Stimulated activated CD4-positive, alpha-beta T cell treated with anti-CD3 and anti-CD28 coated beads, TNF-alpha, amount 100 ng/mL, for 4 hours (primary cell): ENCODE results near the gene DRAP1.
"Not testable (repeated sequence)": the region's sequence is repeated elsewhere in the genome, so short reads cannot be mapped to it uniquely, and the experiment has no call there.

Experiments
- DNase-seq, 3 experiments: peaks; one replicate each; pipeline ENCODE4 v3.0.0-alpha.2; 2020; ENCODE audit warnings: low read depth in 3 of 3

Gene DRAP1

DNA sequence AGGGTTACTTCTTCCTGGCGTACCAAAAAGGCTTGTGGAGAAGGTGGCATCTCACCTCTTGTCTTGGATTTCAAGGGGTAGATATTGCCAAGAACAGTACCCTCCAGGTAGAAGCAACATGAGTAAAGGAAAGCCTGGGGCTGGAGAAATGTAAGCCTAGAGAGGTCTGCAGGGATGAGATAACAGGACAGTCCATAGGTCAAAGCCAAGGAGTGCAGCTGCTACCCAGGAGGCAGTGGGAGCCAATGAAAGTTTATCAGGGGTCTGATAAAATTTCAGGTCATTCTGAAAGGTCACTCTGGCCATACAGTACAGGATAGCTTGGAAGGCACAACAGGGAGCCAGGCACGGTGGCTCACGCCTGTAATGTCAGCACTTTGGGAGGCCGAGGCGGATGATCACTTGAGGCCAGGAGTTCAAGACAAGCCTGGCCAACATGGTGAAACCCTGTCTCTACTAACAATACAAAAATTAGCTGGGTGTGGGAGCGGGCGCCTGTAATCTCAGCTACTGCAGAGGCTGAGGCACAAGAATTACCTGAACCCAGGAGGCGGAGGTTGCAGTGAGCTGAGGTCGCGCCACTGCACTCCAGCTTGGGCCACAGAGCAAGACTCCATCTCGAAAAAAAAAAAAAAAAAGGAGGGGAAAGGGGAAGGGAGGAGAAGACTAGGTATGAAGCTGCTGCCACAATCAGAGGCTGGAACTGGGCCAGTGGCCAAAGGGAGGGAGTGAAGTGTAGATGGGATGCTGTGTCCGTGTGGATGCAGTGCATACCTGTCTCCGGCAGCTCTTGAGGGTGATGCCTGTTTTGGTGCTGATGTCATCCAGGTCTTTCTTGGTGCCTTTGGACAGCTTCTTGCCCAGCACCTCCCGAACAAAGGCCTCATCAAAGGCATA lies 32.2 kb upstream of the DRAP1 start:
- no peak for DNase-seq

DNA sequence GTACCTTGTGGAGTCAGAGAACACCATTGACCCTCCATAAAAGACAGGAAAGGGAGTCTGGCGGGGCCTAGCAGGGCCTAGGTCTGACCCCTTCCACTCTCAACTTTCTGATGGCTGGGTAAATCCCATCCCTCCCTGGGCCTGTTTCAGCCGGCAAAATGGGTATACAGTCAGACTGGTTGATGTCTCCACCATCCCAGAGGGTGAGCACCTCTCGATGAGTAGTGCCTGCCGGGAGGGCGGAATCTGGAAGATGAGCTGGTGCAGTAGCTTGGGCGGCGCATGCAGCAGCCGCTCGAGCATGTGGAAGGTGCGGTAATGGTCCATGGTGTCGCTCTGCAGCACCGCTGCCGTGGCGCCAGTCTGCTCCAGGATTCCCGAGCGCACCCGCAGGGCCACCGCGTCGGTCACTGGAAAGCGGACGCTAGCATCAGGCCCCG lies 31.5 kb upstream of the DRAP1 start:
- DNase-seq: no peak

DNA sequence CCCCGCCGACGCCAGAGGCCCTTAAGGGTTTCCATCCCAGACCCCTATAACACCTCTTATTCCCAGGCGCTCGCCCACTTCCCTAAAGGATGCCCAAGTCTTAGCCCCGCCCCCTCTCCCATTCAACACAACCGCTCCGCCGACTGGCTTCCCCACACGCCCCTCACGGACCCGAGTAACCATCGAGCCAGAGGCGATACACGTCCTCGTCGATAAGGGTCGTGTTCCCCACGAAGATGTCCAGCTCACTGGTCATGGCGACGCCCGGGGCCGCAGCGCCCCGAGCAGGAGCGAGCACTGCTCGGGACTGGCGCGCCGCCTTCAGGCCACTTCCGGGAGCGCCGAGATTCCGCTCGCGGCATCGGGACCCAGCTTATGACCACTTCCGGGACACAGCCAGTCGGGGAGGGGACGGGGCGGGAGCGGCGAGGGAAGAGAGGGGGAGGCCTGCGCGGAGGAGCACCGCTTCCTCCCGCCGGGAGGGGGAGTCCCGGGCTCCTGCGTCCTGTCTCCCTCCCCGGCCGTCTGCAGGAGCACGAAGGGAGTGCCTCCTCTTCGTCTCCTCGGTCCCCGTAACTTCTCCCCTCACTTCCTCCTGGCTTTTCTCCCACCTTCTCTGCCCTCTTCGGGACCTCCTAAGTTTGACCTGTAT lies 30.9 kb upstream of the DRAP1 start, which contains the start of gene FIBP:
FIBP (minus strand) TSS at position 309 of the 652 bp plus-strand sequence; CDS start at position 256, 53 bp downstream.
- DNase-seq: peak; percentile 86 to 94 (median 90)

DNA sequence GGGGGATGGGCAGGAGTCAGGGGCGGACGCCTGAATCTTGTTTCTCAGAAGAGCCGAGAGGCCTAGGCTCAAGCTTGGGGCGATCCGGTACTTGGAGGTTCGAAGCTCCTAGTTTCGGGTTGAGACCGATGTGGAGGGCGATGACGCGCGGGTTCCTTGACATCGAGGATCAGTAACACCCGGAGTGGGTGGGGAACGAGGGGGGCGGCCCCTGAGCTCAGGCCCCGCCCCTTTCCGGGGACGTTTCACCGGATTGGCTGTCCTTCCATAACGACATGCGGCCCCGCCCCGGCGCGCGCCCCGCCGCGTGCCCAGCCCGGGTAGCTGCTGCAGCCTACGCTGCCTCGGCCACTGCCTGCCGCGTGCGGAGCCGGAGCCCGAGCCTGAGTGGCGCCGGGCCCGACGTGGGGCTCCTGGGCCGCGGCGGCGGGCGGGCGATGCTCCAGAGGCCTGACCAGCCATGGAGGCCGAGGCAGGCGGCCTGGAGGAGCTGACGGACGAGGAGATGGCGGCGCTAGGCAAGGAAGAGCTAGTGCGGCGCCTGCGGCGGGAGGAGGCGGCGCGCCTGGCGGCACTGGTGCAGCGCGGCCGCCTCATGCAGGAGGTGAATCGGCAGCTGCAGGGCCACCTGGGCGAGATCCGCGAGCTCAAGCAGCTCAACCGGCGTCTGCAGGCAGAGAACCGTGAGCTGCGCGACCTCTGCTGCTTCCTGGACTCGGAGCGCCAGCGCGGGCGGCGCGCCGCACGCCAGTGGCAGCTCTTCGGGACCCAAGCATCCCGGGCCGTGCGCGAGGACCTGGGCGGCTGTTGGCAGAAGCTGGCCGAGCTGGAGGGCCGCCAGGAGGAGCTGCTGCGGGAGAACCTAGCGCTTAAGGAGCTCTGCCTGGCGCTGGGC lies 28.7 kb upstream of the DRAP1 start, which contains the start of gene CCDC85B:
CCDC85B (plus strand) TSS at position 350 of the 895 bp plus-strand sequence; CDS start at position 461, 111 bp downstream.
- peak; percentile 97 to 98 (median 97) for DNase-seq

DNA sequence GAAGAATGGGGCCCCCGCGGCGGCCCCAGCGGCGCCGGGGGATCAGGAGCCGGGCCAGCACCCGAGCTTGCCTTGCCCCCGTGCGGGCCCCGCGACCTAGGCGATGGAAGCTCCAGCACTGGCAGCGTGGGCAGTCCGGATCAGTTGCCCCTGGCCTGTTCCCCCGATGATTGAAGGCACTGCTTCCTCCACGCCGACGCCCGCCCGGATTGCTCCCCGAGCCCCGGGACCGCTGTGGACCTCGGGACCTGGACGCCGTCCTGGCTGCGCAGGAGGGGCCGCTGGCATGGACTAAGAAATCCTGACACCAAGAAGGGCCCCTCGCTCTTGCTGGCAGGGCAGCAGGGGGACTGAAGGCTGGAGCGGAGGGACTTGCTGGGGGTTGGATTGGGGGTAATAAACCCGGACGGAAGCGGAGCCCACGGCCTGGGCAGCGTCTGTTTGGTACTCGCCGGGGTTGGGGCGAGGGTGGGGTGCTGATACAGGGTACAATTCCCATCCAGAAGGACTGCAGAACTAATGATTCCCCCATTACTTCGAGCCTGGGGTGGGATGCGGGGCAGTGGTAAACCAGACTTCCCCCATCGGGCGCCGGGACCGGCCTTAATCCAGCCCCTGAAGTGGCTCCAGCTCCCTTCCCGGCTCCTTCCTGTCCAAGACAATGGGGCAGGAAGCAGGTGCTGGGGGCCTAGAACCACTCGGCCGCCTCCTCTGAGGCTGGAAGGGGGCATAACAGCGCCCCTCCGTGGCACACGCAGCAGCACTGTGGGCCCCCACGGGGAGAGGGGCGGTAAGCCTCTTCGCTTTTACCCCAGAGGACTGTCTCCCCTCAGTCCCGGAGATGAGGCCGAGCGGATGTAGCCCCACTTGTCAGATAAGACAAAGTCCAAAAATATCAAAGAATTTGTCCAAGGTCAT lies 27.7 kb upstream of the DRAP1 start:
- DNase-seq: peak in 1 of 3 experiments; percentile 53

DNA sequence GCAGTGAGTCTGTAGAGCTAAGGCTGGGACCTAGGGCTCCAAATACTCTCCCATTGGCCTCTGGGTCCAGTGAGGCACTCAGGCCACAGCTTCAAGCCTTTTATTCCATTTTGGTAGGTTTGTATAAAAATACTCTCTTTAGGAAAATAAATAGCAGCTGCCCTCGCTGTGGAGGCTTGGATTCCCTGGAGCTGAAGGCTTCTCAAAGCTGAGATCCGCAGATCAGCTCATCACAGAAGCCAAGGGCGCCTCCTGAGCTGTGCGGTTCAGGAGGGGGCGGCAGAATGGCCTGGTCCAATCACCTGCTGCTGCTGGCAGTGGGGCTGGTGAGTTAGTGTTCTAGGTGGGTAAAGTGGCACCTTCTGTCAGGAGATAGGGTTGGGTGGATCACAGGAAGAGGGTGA lies 27.1 kb upstream of the DRAP1 start:
- not testable (repeated sequence) for DNase-seq

DNA sequence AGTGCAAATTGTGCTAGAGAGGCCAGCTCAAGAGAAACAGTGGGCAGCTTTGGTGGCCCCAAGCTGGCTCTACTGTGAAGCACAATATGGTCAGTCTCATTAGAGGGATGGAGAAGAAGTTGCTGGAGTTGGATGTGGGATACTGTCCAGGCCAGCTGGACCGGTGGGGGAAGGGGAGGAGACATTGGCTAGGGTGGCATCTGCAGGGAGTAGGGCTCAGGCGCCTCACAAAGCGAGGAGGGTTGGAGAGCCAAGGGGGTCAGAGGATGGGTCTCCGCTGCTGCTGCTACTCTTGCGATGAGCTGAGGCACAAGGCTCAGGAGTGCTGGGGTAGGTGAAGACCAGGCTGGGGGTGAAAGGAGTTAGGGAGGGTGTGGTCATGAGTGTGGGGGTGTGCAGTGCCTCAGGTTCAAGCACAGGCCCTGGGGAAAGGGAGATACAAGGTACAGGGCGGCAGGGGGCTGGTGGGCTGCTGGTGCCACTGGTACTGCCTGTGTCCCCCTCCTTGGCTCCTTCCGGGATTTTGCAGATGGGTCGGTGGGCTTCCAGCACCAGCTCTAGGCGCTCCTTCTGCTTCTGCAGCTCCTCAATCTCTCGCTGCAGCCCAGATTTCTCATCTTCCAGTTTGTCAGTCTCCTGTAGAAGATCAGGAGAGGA lies 26.4 kb upstream of the DRAP1 start:
- DNase-seq: no peak

DNA sequence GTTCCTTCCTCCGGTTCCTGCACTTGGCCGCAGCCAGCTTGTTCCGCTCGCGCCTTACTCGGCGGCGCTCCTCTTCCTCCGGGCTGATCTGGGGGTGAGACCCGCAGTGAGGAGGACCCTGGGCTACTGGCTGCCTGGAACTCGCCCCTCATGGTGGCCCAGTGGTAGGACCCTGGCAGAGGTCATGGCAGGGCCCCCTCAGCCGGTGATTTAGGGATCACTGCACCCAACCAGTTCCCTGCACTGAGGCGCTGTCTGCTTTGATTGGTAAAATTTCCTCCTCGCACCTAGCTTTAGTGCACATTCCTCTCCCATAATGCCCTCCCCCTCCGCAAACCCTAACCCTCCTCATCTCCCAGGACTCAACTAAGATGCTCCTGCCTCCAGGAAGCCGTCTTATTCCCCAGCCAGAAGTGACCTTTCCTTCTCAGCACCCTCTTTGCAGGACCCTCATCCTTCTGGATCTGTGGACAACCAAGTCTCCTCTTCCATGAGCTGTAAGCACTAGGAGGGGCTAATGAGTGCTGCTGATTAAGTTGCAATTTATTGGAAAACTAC lies 25.1 kb upstream of the DRAP1 start:
- DNase-seq: no peak

DNA sequence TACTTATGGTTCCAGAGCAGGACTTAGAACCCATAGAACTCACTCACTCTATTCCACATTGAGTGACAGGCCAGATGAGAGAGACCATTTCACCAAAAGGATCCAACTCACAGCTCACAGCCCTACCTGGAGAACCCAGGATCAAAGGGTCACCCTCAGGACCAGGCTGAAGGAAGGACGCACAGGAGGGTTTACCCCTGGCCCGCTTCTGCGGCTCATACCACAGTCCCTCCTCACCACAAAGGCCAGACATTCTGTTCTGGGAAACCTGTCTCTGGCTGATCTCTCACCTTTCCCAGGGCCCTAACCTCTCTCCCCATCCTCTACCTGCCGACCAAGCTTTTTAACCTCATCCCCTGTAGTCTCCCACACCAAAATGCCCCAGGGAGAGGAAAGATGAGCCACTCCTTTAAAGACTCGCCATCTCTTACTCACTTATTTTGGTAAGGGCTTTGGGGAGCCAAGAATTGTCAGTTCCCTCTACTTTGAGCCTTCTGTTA lies 23.7 kb upstream of the DRAP1 start:
- DNase-seq: no peak

DNA sequence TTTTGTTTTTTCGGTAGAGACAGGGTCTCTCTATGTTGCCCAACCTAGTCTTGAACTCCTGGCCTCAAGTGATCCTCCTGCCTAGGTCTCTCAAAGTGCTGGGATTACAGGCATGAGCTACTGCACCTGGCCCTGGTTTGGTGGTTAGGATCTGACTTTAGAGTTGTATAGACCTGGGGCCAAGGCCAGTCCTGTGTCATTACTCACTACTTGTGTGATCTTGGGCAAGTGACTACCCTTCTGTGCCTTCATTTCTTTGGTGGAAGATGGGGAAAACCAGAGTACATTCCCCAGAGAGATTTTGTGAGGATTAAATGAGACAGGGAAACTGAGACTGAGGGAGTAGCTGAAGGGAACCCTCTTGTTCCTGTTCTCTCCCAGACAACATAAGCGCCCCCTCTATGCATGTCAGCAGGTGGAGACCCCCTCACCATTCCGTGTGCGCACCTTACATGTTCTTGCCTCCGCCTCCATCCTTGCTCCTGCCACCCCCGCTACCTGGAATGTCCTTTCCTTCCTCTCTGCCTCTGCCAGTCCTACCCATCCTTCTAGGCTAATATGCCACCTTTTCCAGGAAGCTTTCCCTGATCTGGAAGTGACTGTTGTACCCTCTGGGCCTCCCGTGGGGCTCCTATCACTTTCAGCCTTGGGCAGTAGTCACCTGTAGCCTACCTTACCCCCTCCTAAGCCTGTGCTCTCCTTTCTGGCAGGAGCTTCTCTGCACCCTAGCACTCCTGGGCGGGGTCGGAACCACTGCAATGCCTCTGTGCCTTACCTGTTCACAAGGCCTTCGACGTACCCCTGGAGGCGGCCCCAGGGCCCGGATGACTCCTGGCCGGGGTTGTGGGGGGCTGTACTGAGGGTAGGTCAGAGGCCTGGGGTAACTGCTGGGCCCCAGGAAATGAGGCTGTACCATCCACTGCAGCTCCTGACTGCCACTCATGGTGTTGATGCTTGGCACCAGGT lies 22.9 kb upstream of the DRAP1 start:
- DNase-seq: no peak

DNA sequence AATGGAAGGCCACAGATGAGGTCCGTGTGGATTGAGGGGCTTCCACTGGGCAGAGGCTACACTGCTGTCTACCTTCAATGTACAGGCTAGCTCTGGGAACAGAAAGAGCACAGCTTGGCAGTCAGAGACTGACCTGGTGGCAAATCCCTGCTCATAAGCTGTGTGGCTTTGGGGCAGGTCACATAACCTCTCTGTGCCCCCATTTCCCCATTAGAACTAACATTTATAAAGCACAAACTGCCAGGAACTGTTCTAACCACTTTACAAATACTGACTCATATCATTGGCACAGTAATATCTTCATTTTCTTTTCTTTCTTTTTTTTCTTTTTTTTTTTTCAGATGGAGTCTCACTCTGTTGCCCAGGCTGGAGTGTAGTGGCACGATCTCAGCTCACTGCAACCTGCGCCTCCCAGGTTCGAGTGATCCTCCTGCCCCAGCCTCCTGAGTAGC lies 22.2 kb upstream of the DRAP1 start:
- DNase-seq: no peak

DNA sequence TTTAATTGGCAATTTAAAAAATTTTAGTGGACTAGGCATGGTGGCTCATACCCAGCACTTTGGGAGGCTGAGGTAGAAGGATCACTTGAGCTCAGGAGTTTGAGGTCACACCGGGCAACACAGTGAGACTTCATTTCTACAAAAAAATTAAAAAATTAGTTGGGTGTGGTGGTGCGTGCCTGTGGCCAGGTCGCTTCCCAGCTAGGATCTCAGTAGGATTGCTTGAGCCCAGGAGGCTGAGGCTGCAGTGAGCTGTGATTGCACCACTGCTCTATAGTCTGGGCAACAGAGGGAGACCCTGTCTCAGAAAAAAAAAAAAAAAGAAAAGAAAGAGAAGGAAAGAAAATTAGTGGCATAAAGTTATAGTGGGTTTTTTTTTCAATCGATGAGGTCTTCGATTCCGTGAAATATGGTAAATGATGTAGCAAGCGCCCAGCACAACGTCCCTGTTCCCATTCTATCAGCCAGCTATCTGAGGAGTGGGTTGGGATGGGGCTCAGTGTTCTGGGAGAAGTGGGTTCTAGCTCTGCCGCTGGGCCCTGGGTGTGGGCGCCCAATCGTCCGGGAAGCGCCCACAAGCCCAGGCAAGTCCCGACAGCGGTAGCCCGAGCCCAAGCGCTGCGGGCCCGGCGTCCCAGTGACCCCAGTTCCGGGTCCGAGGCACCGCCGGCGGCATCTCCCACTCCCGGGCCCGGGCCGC lies 20.4 kb upstream of the DRAP1 start:
- no peak for DNase-seq

DNA sequence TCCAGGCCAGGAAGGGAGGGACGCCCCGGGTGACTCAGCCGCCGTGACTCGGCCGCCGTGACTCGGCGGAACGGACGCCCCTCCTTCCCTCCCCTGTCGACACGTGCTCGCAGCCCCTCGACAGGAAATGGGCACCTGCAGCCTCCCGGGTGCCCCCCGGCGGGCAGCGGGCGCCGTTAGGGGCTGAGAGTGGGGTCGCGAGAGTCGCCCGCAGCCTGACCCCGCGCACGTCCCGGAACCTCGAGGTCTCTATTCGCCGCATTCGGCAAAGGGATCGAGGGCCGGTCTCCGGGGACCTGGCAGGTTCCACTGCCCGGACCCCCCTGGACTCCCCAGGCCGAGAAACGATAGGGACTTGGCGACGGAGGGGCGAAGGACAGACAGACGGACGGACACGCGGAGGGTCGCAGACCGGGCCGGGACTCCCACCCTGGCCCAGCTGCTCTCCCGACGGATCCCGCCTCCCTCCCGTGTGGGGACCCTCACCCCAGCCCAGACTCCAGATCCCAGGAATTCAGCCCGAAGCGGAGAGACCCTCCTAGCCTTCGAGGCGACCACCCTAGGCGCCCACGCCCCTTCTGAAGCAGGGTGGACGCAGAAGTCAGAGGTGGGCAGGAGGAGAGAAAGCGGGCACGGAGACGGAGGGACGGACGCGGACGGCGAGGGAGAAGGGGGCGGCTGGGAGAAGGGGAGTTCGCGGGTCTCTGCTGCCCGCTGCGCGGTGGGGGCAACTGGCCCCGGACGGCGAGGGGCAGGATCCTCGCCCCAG lies 19.7 kb upstream of the DRAP1 start:
- peak; percentile 56 to 70 (median 66) for DNase-seq

DNA sequence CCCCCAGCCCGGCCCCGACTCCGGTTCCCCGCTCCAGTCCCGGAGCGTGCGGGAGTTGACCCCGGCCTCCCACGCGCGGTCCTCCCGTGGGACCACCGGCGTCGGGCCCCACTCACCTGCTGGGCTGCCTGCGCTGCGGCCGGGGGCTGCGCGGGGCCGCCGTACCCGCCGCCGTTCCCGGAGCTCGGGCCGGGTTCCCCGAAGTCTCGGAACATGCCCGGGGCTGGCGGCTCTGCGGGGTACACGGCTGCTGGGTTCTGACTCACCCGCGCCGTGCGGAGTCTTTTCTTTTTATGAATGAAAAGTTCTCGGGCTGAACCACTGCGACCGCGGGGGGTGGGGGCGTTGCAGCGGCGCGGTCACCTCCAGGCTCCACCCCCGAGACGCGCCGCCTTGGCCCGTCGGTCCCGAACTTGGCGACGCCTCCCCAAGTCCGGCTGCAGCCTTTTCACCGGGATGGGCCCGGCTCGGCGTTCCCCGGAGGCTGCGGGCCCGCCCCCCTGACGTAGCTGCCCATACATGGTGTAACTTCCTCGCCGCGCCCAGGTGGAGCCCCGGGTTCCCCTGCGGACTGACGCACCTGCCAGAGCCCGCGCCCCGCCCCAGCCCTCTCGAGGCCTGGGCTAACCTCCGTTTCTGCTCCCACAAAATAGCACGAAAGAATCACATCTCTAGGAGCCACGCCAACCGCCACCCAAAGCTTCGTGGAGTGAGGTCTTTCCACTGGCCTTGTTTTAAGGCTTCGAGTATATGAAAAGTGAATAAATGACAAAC lies 18.9 kb upstream of the DRAP1 start, which contains the start of gene FOSL1:
FOSL1 (minus strand) TSS at position 264 of the 774 bp plus-strand sequence; CDS start at position 215, 49 bp downstream.
- DNase-seq: peak; percentile 89 to 91 (median 90)

DNA sequence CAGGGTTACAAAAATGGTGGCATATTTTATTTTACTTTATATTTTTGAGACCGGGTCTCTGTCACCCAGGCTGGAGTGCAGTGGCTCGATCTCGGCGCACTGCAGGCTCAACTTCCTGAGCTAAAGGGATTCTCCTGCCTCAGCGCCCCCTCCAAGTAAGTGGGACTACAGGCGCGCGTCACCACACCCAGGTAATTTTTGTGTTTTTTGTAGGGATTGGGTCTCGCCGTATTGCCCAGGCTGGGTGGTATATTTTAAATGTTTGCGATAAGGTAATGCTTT lies 18.4 kb upstream of the DRAP1 start:
- DNase-seq: no peak

DNA sequence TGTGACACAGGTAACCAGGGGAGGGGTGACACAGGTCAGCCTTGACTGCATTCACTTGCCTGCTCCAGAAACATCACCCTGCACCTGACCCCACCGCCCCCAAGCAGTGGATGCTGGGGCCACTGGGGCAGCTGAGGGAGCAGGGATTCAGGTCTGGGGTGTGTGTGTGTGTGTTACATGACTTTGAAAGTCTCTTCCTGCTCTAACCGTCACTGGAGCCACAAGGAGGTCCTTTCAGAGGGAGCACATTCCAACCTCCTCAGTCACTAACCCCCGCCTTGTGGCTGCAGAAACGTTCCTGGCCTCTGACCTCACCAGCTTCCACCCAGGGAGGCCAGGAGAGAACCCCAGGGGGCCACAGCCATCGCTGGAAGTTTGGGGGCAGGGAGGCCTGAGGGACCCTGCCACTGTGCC lies 16.2 kb upstream of the DRAP1 start:
- no peak for DNase-seq
